Measurements from ENCODE around the gene PPFIA4.

DNA sequence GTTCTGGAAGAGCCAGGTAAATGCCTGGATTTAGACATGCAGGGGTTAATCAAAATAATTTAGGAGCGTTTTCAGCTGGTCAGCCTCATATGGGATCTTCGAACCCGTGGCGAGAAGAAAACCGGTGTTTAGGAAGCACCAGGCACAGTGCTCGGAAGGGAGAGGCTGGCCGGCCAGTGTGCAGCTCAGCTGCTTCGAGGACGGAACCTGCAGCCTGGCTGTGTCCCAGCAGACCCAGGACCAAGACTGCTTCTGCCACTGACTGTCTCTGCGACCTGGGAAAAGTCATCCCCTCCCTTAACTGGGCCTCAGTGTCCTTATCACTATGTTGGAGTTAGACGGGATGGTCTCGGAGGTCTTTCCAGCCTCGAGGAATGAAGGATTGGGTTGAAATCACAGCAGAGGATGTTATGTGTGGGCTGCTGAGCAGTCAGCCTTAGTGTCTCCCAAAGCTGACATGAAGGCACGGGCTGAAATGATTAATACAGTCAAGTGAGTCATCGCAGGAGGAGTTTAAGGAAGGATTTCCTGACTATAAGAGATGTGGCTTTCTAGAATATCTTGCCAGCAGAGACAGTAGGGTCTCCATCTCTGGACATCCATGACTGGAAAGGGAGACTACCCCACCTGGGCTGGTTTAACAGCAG, 20.8 kb downstream of the PPFIA4 start:
- TF ChIP-seq, protein P1, sequence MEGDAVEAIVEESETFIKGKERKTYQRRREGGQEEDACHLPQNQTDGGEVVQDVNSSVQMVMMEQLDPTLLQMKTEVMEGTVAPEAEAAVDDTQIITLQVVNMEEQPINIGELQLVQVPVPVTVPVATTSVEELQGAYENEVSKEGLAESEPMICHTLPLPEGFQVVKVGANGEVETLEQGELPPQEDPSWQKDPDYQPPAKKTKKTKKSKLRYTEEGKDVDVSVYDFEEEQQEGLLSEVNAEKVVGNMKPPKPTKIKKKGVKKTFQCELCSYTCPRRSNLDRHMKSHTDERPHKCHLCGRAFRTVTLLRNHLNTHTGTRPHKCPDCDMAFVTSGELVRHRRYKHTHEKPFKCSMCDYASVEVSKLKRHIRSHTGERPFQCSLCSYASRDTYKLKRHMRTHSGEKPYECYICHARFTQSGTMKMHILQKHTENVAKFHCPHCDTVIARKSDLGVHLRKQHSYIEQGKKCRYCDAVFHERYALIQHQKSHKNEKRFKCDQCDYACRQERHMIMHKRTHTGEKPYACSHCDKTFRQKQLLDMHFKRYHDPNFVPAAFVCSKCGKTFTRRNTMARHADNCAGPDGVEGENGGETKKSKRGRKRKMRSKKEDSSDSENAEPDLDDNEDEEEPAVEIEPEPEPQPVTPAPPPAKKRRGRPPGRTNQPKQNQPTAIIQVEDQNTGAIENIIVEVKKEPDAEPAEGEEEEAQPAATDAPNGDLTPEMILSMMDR (IDR thresholded peaks at IDR 0.05; ENCODE audit: insufficient read depth, low read depth, low read length): no peak
- TF ChIP-seq EZH2 (IDR thresholded peaks at IDR 0.05; ENCODE audit: insufficient read depth, low read length): no peak
